C4-2B (cell line): ENCODE results near the gene TTC38.

Source experiments
- CTCF ChIP-seq: fragments of 450-650 bp; conservative IDR thresholded peaks from 2 replicates; pipeline ENCODE4 v1.5.1; 2017; ENCODE audit warnings: mild to moderate bottlenecking
- ZFX ChIP-seq: fragments of 450-650 bp; IDR thresholded peaks from 2 replicates; pipeline ENCODE4 v1.6.1; 2017

- no peak for TF ChIP-seq CTCF
- TF ChIP-seq ZFX = no peak
These were observed 24.4 kb downstream of the TTC38 start for GRCh38 chr22:46292173-46292572.
